Panc1 (cell line): ENCODE data around the gene COL23A1. TPM values are rescaled to one million over a fixed set of nuclear protein-coding genes. Genes with fewer than 3 reads are reported as not detected.

Experiments used
- ATAC-seq: fragments of 200-7000 bp; cut with Tn5 transposase; 2 replicates; pipeline ENCODE4 v1.9.1; 2020; ENCODE audit warnings: mild to moderate bottlenecking, moderate library complexity
- BruUV-seq: library from RNA; stranded (reverse); fragments of 400-500 nt; replicated peaks from 2 replicates; lab custom pipeline; 2021; lab: Mats Ljungman, UMichigan
- CTCF ChIA-PET: fragments of 300-600 bp; sonication (Branson Sonifier 250); formaldehyde crosslinking; loops from one replicate; lab custom pipeline; 2022; ENCODE audit warnings: antibody characterized with exemption; lab: Charles Lee
- POLR2A ChIA-PET: fragments of 300-600 bp; sonication (Branson Sonifier 250); formaldehyde crosslinking; loops from one replicate; lab custom pipeline; 2022; ENCODE audit warnings: antibody characterized with exemption; lab: Charles Lee
- DNase-seq: peaks from one replicate; pipeline ENCODE4 v3.0.0-alpha.2; 2010; ENCODE audit warnings: low read depth, low spot score
- H3K27ac ChIP-seq: 2 replicates; pipeline ENCODE4 v1.5.1; 2011; ENCODE audit warnings: mild to moderate bottlenecking, low read length, inconsistent platforms
- H3K27me3 ChIP-seq: fragments of 200-500 bp; sonication (Bioruptor generic); 2 replicates; pipeline ENCODE4 v1.6.0; 2014; ENCODE audit warnings: low read length, inconsistent platforms; ENCODE audit not compliant: control insufficient read depth, insufficient read depth
- H3K36me3 ChIP-seq: fragments of 200-500 bp; sonication (Bioruptor generic); 2 replicates; pipeline ENCODE4 v1.5.1; 2014; ENCODE audit warnings: inconsistent platforms, mild to moderate bottlenecking, low read length, moderate library complexity; ENCODE audit not compliant: control insufficient read depth, insufficient read depth
- H3K4me1 ChIP-seq: 2 replicates; pipeline ENCODE4 v1.5.1; 2011; ENCODE audit warnings: inconsistent platforms, mild to moderate bottlenecking, low read length, moderate library complexity; ENCODE audit not compliant: control insufficient read depth, insufficient read depth
- H3K4me3 ChIP-seq, 2 experiments: 2 replicates each; pipeline ENCODE4 v1.5.1; 2011 to 2012; ENCODE audit warnings: low read depth in 2 of 2, low read length in 2 of 2, mild to moderate bottlenecking in 2 of 2, inconsistent platforms in 1 of 2, moderate library complexity in 1 of 2
- H3K9me3 ChIP-seq: fragments of 200-500 bp; sonication (Bioruptor generic); 2 replicates; pipeline ENCODE4 v1.5.1; 2014; ENCODE audit warnings: low read depth, mild to moderate bottlenecking, inconsistent platforms, low read length, moderate library complexity; ENCODE audit not compliant: control insufficient read depth, insufficient read depth
- POLR2AphosphoS5 ChIP-seq: IDR thresholded peaks from 2 replicates; pipeline ENCODE4 v1.6.1; 2012; ENCODE audit warnings: mild to moderate bottlenecking, low read depth, low read length, moderate library complexity
- SIN3A ChIP-seq: IDR thresholded peaks from 2 replicates; pipeline ENCODE4 v1.6.1; 2012; ENCODE audit warnings: low read depth, mild to moderate bottlenecking, low read length, moderate library complexity, borderline replicate concordance; ENCODE audit not compliant: insufficient read depth
- TCF7L2 ChIP-seq: IDR thresholded peaks from 2 replicates; pipeline ENCODE4 v1.6.1; 2011; ENCODE audit warnings: mild to moderate bottlenecking, low read depth, low read length, inconsistent platforms
- in situ Hi-C: cut with HindIII; loops from 2 replicates; pipeline ENCODE4 v1.10.0; 2016; ENCODE audit warnings: low sequenced_read_pairs, low pct_unique_long_range_greater_than_20kb
- intact Hi-C: fragments of 100-400 bp; cut with micrococcal nuclease; formaldehyde crosslinking; loops from one replicate; pipeline ENCODE4 v1.10.0; 2022; ENCODE audit not compliant: unreplicated experiment
- total RNA-seq: library from RNA; stranded (reverse); gene quantifications from one replicate; pipeline ENCODE4 v1.2.1, GENCODE V29; 2021; ENCODE audit not compliant: unreplicated experiment
- TF ChIP-seq, protein P1 (sequence below): fragments of 450-650 bp; IDR thresholded peaks from 2 replicates; pipeline ENCODE4 v1.5.1; 2017; ENCODE audit warnings: mild to moderate bottlenecking
- TF ChIP-seq, protein P2 (sequence below), 2 experiments: IDR thresholded peaks; 2 replicates each; pipeline ENCODE4 v1.6.1; 2011 to 2012; ENCODE audit warnings: low read depth in 2 of 2, control low read depth in 1 of 2, low read length in 1 of 2, mild to moderate bottlenecking in 1 of 2, moderate library complexity in 1 of 2; ENCODE audit not compliant: insufficient read depth in 1 of 2

Gene COL23A1
- total RNA-seq, 1 experiment from 2014 or later: 0.05 TPM

DNA sequence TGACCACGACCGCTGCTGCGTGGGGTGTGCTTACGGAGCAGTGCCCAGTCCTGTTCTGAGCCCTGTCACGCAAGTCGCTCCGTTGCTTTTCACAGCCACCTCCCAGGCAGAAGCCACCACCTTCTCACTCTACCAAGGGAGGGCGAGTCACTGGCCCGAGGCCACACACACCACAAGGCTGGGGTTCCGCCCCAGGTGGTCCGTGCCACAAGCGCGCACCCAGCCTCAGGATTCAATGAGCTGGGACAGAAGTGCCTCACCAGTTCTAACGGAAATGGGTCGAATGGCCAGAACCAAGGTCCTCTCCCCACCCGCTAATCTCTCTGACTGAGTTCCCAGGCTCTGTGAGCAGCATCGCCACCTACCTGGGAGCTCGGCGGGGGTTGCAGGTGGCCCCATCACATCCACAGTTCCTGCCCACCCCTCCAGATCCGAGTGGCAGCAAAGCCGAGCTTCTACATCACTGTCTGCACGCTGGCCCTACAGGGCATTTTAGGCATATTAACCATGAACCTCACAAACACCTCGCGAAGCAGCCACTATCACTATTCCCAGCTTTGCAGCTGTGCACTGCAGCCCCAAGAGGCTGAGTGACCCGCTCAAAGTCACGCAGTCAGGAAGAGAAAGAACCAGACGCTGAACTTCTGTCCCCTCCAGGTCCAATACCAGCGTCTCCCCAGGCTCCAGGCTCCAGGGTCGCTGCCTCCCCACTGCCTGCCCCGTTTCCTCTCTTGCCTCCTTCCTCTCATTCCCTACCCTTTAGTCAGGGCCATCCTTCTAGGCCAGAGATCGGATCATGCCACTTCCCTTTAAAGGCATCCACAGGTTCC, 265.5 kb downstream of the COL23A1 start:
- TF ChIP-seq, protein P1, sequence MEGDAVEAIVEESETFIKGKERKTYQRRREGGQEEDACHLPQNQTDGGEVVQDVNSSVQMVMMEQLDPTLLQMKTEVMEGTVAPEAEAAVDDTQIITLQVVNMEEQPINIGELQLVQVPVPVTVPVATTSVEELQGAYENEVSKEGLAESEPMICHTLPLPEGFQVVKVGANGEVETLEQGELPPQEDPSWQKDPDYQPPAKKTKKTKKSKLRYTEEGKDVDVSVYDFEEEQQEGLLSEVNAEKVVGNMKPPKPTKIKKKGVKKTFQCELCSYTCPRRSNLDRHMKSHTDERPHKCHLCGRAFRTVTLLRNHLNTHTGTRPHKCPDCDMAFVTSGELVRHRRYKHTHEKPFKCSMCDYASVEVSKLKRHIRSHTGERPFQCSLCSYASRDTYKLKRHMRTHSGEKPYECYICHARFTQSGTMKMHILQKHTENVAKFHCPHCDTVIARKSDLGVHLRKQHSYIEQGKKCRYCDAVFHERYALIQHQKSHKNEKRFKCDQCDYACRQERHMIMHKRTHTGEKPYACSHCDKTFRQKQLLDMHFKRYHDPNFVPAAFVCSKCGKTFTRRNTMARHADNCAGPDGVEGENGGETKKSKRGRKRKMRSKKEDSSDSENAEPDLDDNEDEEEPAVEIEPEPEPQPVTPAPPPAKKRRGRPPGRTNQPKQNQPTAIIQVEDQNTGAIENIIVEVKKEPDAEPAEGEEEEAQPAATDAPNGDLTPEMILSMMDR: no peak
- TF ChIP-seq SIN3A (no peak), POLR2AphosphoS5 (no peak)
- TF ChIP-seq, protein P2, sequence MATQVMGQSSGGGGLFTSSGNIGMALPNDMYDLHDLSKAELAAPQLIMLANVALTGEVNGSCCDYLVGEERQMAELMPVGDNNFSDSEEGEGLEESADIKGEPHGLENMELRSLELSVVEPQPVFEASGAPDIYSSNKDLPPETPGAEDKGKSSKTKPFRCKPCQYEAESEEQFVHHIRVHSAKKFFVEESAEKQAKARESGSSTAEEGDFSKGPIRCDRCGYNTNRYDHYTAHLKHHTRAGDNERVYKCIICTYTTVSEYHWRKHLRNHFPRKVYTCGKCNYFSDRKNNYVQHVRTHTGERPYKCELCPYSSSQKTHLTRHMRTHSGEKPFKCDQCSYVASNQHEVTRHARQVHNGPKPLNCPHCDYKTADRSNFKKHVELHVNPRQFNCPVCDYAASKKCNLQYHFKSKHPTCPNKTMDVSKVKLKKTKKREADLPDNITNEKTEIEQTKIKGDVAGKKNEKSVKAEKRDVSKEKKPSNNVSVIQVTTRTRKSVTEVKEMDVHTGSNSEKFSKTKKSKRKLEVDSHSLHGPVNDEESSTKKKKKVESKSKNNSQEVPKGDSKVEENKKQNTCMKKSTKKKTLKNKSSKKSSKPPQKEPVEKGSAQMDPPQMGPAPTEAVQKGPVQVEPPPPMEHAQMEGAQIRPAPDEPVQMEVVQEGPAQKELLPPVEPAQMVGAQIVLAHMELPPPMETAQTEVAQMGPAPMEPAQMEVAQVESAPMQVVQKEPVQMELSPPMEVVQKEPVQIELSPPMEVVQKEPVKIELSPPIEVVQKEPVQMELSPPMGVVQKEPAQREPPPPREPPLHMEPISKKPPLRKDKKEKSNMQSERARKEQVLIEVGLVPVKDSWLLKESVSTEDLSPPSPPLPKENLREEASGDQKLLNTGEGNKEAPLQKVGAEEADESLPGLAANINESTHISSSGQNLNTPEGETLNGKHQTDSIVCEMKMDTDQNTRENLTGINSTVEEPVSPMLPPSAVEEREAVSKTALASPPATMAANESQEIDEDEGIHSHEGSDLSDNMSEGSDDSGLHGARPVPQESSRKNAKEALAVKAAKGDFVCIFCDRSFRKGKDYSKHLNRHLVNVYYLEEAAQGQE (IDR thresholded peaks at IDR 0.05; ENCODE audit: insufficient read depth in 1 of 2, low read depth in 2 of 2, low read length in 1 of 2): no peak
- Histone ChIP-seq H3K4me1 (no peaks in the 10 kb centered on the region), H3K27me3 (no peaks in the 10 kb centered on the region; the same call in 1 of the 2 replicates), H3K4me3 (no peak overlapping the region), H3K9me3 (no peaks in the 10 kb centered on the region), H3K36me3 (no peaks in the 10 kb centered on the region), H3K27ac (no peak overlapping the region)
- POLR2A ChIA-PET: no interaction called here
- in situ Hi-C loops: no loop called here
- no peak for ATAC-seq
- DNase-seq: no peak
- intact Hi-C loops: no loop called here
- no TSS peak for BruUV-seq
- CTCF ChIA-PET: interaction anchor here (1.0 kb wide), 1 partner anchor 46 kb away, joined by 3 read pairs; no protein-coding TSS in a partner anchor

DNA sequence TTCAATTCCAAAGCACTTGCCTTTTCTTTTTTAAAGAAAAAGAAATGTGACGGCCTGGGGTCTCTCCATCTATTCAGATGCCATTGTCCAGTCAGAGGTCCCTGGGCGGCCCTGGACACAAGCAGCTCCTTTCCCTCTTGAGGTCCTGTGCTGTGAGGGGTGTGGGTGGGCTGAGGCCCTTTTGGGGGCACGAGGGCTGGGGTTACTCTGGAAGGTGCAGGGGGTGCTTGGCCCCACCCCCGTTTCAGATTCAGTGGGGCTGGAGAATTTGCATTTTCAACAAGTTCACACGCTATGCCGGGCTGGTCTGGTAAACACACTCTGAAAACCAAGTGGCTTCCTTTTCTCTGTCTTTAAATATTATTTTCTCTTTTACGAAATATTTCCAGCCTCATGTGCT, 266.2 kb downstream of the COL23A1 start:
- no TSS peak for BruUV-seq
- H3K27ac ChIP-seq: no peak overlapping the region
- intact Hi-C loops (no loop called here), in situ Hi-C loops (no loop called here)
- CTCF ChIA-PET: no interaction called here
- TF ChIP-seq, protein P2 (IDR thresholded peaks at IDR 0.05; ENCODE audit: insufficient read depth in 1 of 2, low read depth in 2 of 2, low read length in 1 of 2): no peak
- TF ChIP-seq SIN3A (no peak), POLR2AphosphoS5 (no peak), TCF7L2 (no peak)
- TF ChIP-seq, protein P1: no peak
- H3K9me3 ChIP-seq: no peaks in the 10 kb centered on the region
- DNase-seq (no peak), ATAC-seq (no peak)
- H3K4me3 ChIP-seq: no peak overlapping the region
- H3K36me3 ChIP-seq: no peaks in the 10 kb centered on the region
- no peaks in the 10 kb centered on the region for H3K4me1 ChIP-seq
- POLR2A ChIA-PET: no interaction called here
- H3K27me3 ChIP-seq: no peaks in the 10 kb centered on the region; the same call in 1 of the 2 replicates
